HG02884 (cell line): Measurements from ENCODE around the gene NTSR1.

Source experiments
- ATAC-seq: cut with Tn5 transposase; IDR thresholded peaks from one replicate; pipeline ENCODE4 v1.9.1; 2021; ENCODE audit warnings: mild to moderate bottlenecking, moderate library complexity; ENCODE audit not compliant: unreplicated experiment

NTSR1 gene

GRCh38 chr20:62811720-62812119, 103.1 kb downstream of the NTSR1 start:
- ATAC-seq: no peak
